Islet of Langerhans (tissue), 1 donor: ENCODE measurements around the gene NPM3.

Source experiments
- FAIRE-seq: peaks from one replicate; lab custom pipeline; 2011; peaks lifted over from hg19 to GRCh38; lab: Jason Lieb, UNC

NPM3 gene

DNA sequence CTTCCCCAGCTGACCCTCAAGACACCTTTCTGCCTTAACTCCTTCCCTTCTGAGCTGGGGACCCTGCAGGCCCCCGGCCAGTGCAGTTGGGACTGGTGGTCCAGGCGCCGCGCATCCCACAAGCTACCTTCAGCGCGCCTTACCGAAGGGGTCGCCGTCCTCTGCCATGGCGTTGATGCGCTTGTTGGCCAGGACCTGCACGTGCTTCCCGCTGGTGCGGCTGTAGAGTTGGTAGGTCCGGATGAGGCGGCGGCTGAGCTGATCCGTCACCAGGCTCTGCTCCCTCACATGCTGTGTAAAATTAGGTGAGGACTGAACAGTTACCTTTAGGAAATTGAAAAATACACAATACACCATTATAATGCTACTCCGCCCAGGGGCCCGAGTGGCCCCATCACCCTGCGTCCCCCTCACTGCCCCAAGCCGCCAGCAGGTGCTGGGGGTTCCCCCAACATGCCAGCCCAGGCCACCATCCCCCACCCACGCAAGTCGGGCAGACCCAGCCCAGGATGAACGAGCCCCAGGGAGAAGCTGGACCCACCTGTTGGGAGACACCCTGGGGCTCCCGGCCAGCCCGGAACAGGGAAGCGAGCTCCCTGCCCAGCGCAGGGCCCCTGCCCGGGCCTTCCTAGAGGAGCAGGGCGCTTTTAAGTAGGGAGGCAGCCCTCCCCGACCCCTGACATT, 8.5 kb downstream of the NPM3 start:
- no peak for FAIRE-seq

DNA sequence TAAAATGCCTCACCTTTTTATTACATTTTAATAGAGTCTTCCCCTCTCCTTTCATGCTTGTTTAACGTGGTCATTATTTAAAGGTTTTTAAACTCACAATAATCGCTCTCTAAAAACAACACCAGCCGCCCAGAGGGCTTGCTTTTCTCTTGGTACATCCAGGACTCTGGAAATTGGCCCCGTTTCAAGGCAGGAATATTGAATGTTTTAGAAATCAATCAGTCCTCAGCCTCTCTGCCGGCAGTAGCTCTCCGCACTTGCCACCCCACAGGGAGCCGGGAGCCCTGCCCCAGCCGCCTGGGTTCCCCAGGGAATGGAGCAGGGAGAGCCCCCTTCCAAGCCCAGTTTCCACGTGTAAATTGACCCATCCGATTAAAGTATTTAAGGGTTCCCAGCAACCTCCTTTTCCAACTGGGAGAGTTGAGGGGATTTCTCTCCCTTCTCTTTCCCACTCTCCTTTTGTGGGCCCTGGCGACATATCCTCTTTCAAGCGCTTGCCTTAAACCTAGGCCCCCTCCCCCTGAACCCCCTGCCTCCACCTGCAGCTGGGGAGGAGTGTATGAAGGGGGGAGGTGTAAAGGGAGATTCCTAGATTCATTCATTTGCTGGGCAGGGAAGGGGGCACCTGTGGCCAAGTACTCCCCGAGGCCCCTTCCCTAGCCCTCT, 9.2 kb downstream of the NPM3 start:
- no peak for FAIRE-seq

DNA sequence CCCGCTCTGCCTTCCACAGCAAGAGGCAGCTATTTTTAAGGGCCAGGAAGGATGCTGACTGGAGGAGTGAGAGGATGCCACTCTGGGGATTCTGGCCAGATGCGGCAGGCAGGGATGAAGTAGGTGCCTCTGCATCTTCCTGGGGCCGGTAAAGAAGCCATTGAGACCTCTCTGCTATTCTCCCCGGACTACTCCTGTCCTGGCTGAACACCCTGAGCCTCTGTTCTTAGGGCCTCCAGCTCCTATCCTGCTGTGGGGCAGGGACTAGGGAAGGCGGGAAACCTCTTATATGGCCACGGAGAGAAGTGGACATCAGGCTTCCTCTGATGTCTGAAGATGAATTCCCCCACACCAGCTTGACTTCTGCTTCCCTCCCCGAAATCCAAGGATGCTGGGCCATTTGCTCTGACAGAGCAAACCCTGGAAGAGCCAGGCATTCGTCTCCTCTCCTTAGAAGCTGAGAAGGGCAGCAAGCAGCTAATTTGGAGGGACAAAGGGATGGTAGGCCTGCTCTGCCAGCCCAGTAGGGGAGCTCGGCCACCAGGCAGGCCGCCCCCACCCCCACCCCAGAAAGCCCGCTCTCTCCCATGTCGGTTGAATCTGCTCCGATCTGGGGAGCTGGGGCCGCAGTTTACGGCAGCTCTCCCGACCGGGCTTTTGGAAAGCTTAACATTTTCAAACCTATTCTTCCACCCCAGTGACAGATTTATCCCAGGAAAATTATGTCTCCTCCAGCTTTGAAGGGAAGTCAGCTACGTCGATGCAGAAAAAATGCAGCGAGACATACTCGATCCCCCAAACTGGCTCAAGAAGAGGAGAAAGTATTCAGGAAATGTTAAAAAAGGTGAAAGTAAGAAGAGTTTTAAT, 10.1 kb downstream of the NPM3 start:
- no peak for FAIRE-seq

DNA sequence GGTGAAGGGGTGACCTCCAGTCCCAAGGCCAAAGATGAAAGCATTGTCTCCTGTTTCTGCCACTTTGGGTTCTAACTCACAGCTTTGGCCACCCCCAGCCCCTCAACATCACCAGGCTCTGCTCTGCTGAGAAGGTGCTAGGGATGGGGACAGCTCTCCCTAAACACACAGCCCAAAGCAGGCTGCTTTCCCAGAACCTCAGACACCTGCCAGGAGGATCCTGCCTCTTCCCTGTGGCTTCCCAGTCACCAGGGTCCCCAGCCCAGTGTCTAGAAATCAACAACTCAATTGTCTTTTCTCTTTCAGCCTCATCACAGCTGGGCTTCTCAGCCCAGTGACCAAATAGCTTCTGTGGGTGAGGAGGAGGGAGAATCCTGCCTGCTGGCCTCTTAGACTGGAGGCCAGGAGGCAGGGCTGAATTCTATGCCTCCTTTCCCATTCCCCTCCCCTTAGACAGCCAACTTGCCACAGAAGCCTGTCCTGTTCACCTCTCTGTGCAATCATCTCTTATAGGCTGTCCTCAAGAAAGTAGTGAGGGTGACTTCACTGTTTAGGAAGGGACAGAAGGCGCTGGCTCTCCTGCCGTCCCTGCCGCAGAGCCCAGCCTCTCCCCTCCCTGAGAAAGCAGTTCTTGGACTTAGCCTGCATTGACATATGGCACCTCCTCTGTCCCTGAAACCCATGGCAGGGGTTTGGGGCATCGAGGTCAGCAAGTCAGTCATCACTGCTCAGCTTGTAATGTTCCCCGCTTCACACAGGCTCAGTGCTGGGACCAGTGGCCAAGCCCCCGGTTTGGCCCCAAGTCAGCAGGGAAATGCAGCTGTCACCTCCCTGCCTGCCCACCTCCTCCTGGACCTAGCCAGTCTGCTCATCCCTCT, 11.0 kb downstream of the NPM3 start:
- FAIRE-seq, result no peak

DNA sequence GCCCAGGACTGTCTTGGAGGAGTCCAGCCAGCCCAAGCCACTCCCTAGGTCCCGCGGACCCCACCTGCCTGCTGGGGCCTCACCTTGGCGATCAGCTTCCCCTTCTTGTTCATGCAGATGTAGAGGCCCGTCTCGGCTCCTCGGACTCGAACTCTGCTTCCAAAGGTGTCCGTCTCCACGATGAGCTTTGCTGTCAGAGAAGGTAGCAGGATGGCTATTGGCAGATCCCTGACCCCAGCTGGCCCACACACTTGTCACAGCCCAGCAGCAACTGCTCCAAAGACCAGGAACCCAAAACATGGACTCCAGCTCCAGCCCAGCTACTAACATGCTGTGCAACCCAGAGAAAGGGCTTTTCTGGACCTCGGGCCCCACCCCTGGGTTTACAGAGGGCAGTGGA, 11.9 kb downstream of the NPM3 start:
- no peak for FAIRE-seq

DNA sequence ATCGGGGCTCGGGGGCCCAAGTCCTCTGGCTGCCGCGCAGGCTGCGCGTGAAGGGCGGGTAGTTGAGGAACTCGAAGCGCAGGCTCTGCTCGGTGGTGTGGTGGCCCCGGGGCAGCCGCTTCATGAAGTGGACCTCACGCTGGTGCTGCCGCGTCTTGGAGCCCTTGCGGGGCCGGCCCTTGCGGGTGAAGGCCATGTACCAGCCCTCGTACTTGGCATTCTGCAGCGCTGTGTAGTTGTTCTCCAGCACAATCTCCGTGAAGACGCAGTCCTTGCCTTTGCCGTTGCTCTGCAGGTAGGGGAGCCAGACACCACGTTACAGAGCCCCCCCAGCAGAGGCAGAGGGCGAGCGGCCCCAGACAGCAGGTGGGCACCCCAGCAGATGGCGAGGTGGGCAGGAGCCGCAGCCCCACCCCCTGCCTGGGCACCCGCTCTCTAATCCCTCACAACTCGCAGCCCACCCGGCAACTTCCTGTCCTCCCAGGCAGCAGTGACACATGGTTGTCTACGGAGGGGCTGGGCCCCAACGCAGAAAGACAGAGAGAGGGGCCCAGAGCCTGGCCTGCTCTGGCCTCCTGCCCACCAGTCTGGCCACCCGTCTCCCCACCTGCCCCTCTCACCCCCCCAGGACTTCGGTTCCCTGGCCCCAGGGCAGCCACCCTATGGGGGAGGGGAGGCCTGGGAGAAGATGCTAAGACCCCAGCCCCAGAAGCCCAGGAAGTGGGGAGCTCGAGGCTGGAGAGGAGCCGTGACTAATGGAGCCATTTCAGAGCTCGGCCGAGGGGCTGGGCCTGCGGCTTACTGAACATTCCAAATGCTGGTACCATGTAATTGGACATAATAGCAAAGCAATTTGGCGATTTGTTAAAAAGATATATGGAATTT, 12.7 kb downstream of the NPM3 start:
- no peak for FAIRE-seq

DNA sequence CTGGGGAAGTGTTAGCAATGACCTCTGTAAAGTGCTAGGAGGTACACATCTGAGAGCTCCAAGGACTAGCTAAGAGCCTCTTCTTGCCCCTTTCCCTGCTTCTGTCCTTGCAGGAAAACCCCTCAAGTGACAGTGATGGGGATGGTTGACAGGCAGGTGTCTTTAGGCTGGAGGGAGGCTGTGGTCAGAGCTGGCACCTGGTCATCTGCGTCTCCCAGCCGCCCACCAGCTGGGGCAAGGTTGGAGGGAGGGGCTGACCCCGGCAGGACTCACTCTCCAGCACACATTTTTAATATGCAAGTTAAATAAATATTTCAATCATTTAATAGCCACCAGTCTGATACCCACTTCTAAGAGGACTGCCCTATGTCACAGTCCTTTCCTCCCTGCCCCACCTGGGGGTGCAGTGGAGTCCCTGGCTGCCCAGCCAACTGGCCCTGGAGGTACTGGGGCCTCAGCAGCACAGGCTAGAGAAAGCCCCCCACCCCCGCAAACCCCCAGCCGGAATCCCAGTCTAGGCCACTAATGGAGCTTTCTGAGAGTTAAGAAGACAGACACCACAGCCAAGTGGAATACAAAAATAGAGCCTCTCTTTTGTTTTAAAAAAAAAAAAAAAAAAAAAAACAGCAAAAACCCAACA, 13.6 kb downstream of the NPM3 start:
- no peak for FAIRE-seq

DNA sequence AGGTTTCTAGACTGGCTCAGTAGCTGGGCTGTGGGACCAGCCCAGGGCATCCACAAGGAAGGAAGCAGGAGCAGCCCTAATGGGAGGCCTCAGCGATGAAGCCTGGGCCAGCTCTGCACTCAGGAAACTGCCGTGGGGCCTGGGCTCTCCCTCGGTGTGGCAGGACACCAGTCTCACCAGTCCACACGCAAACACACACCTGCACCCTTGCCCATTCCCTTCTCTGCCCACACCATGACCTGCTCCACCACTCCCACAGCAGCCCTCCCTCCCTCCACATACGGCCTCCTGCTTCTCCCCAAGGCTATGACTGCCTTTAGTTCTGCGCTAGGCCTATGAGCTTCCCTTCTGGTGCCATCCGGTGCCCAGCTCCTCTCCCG, 14.5 kb downstream of the NPM3 start:
- FAIRE-seq, result no peak

DNA sequence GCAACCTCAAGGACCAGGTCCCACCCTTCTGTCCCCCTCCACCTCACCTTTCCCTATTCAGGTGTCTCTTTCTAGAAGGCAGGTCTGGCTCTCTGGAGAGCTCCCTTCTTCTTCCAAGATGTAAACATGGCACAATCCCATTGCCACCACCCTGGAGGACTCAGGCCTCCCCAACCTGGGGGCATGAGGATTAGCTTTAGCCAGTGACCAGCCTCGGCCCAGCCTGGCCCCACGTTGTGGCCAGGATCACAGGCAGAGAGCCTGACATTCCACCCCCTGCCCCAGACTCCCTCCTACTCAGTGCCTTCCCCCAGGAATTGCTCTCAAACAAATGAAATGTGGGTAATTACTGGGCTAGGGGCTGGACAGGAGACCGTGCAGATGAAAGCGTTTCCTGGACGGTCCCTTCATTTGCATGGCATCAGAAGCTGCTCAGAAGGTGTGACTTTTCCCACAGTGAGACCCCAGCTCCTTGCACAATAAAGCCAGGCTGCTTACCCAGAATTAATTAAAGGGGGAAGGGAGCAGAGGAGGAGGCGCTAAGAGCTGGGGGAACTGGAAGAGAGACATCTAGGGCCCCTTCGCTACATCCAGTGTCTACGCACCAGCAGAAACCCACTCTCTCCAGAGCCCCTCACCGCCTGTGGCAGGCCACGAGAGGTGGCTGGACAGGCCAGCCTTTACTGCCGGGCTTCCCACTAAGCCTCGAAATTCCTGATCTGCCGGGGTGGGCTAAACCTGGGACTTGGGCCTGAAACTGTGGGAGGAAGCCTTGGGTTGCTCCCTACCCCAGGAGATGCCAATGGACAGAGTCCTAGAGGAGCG, 15.1 kb downstream of the NPM3 start:
- FAIRE-seq, result no peak

DNA sequence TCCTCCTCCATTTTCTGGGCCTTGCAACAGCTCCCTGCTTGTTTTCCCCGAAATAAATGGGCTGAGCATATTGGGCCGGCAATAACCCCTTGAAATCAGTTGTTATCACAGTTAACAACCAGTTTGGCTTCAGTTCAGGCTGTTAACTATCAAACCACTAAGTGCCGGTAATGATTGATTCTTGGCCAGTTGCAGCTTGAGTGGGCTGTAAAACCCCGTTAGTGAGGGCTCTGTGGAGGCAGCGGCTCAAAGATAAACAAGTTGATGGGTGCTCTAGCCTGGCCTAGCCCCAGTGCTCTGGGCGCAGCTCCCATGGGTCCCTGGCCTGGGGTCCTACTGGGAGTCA, 15.7 kb downstream of the NPM3 start:
- no peak for FAIRE-seq

DNA sequence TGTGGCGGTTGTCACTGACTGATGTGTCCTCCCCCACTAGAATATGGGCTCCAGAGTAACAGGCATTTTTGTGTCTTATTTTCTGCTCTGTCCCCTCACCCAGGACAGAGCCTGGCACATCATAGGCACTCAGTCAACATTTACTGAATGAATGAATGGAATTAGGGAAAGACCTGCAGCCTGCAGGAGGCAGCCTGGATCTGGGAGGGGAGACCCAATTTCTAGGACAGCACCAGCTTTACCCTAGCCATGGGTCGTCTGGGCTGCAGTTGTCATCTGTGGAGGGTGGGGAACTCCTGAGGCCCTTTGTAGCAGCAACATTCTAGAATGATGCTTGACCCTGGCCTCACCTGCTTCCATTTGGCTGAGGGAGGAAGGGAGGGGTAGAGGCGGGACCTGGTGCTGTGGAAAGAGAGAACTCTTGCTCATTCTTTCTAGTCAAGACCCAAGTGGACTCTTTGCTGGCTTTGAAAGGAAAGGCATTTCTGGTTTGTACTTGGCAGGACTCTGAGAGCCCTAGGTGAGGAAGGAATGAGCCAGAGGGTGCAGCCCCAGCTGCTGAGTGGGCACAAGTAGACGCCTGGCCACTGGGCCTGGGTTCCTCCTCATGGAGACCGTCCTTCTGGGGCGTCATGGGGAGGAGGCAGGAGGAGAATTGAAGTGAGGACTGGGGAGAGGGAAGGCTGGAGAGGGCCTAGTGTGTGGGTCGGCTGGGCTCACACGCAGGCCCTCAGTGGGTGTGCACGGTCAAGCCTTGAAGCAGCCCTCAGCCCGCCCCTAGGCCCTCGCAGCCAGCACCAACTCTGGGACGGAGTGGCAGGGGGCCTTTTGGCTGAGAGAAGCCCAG, 16.3 kb downstream of the NPM3 start:
- FAIRE-seq, result no peak

DNA sequence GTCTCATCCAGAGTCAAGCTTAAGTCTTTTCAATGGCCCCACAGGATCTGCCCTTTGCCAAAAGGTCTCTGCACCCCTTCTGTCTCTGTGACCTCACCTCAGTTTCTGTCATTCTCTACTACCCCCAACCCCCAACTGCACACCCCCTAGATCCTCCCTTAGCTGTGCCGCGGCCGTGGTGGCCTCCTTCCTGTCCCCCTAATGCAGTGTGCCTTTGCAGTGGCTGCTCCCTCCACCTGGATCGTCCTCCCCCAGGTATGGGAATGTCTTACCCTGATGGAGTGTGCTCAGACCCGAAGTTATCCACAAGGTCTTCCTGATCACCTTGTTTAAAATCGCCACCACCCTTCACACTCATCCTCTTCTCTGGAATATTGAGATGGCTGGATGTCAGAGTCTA, 16.9 kb downstream of the NPM3 start:
- FAIRE-seq, result no peak

DNA sequence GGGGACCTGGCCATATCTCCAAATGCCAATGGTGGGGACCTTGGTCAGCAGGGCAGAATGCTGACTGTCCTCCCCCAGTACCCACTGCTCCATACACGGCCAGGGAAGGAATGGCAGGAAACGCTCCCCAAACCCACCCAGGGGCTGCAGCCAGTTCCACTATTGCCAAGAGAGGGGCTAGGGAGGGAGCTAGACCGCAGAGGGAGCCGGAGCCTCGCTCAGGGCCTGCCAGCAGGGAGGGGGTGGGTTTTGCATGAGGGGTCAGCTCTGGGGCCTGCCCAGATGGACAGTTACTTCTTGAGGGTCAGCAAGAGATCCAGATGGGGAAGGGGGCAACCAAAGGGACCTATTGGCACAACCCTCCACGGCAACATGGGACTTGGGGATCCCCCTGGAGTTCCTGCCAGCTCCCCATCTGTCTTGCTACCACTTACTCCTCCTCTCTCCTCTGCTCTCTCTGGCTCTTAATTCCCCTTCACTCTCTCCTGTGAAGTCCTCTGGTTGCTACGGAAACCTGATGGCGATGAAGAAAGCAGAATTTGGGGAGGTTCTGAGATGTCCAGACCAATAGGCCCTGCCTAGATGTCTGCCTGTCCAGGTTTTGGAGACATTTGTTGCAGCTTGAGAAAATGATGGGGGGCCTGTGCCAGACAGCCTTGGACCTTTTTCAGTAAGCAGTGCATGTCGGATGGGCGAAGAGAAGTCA, 20.0 kb downstream of the NPM3 start:
- FAIRE-seq, result no peak

DNA sequence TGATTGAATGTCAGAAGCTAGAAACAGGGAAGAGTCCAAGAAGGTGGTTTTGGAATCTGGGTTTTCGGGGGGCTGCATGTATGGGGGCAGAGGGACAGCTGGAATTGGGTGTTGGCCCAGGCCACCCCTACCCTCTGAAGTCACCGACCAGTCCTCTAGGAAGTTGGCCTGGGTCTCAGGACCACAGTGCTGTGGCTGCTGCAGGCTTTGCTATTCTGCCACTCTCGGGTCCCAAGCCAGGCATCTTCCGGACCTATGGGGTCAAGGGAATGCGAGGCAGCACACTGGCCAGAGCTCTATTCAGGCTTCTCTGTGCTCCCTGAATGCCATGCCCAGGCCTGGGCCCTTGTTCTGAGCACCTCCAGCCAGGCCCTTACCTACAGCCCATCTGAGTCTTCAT, 20.5 kb downstream of the NPM3 start:
- no peak for FAIRE-seq

DNA sequence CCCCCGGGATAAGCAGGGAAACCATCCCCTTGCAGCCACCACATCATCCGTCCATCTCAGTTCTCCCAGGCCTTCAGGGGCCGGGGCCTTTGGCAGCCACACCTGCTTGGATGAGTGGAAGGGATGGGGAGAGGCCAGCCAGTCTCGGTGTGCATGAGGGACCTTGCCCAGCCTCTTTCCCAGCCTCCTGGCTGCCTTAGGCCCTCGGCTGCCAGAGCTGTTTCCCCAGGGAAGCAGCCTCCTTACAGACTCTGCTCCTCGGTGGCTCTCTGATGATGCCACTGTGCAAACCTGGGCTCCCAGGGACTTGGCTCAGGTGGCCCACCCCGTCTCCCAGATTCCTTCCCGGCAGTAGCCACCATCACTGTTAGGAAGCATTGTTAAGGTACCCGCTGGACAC, 22.0 kb downstream of the NPM3 start:
- no peak for FAIRE-seq

DNA sequence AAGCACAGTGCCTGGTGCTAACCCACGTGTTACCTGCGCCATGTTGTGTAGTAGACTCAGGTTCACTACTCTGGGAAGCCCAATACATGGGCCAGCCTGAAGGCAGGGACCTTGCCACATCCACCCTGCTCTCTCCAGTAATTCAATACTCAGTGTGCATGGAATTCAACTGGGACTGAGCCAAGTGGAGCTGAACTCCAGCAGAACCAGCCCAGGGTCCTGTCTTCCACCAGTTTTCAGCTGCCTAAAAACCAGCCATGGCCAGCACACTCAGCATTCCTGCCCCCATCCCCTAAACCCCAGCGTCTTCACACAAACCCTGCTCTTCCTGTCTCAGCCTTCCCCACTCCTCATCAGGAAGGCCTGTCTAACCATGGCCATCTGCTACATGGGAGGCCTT, 22.7 kb downstream of the NPM3 start:
- FAIRE-seq, result no peak

DNA sequence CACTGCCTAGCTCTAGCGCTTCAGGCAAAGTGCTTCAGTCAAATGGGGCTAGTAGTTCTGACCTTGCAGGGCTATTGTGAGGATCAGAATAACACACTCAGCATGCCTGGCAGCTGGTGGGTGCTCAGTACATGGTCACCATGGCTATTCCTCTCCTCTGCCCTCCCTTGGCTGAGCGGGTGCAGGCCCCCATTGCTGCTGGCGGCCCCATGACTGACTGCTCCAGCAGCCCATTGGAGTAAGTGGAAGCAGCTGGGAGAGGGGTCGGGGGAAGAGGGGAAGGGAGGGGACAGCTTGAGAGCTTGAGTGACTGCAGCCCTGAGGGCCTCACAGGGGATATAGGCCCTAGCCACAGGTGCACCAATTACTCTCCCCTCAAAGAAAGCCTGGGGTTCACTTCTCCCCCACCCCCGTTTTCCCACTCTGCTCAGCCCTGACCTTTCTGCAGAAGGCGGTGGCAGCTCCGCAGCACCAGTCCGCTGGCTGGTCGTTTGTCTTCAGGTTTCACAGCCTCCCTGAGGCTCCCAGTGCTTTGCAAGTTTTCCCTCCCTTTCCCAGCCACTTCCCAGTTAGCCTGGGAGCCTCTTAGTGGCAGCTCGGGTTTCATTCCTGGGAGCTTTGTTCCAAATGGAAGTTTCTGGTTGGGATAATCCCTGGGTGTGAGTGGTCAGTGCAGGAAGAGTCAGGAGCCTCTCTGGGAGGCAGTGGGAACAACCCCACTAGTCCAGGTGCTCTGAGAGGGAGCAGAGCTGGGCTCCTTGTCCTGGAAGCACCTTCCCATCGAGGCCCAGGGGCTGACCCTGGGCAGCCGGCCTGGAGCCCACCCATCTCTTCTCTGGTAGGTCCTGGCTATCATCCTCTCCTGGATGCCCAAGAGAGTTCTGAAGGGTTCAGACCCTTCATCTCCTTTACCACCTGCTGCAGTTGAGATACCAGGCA, 23.7 kb downstream of the NPM3 start:
- no peak for FAIRE-seq
